Dermis blood vessel endothelial cell (primary cell): ENCODE measurements around the gene DCAF12. TPM values are rescaled to one million over a fixed set of nuclear protein-coding genes. Genes with fewer than 3 reads are reported as not detected.
"Not testable (repeated sequence)": the region's sequence is repeated elsewhere in the genome, so short reads cannot be mapped to it uniquely, and the experiment has no call there.

Source experiments
- DNase-seq: peaks from one replicate; pipeline ENCODE4 v3.0.0; 2010
- total RNA-seq: library from RNA; depleted of rRNA; stranded (reverse); fragments of >200 nt; gene quantifications from 2 replicates; pipeline ENCODE4 v1.2.3, GENCODE V29; 2014

DCAF12 gene
- total RNA-seq: 22.3 and 24.4 TPM in 2 replicates

DNA sequence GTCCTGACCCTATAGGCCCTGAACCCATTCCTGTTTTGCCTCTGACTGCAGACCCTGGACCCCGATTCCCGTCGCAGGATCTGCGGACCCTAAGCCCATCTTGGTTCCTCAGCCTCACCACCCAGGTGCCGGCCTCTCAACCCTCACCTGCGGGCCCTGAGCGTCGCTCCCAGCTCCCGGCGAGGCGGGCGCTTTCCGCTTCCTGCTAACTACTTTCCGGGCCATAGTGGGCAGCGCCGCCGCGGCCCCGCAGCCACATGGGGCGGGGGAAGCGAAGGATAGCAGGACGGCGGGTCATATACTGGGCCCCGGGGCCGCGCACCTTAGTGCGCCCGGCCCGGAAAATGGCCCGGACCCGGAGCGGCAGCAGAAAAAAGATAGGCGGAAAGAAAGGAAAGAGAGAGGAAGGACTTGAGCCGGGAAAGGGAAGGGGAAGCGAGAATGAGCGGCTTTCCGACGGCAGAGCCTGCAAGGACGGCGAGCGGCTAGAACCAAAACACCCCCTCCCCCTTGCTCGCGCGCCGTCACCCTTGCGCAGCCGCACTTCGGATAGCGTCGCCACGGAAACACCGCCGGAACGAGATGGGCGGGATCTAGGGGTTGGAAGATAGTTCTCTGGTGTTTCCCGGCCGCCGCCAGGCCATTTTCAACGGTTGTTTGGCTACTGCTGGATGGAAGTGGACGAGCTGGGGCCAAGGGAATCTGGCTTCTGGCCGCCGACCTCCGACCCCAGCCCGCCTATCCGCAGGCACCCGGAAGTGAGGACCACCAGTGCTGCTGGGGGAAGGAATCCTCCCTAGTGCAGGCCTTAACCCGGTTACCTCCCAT is at the start of gene DCAF12:
Gene DCAF12 (minus strand): TSS at position 492 of the 828 bp plus-strand sequence. CDS start 267 bp downstream, at position 225.
- DNase-seq: peak; percentile 96

DNA sequence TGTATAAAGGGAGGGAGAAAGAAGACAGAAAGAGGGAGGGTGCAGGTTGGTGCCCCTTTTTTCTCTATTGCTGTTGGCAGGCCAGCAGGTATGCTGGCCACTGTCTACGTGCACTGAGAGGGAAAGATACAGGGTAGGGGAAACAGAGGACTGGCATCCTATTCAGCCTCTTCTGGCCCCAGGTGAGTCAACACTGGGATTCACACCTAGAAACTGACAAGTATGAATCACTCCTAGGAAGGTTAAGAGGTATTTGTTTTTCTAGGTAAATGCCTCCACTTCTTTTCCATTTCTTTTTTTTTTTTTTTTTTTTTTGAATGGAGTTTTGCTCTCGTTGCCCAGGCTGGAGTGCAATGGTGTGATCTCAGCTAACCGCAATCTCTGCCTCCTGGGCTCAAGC is 49.6 kb upstream of the DCAF12 start:
- no peak for DNase-seq

DNA sequence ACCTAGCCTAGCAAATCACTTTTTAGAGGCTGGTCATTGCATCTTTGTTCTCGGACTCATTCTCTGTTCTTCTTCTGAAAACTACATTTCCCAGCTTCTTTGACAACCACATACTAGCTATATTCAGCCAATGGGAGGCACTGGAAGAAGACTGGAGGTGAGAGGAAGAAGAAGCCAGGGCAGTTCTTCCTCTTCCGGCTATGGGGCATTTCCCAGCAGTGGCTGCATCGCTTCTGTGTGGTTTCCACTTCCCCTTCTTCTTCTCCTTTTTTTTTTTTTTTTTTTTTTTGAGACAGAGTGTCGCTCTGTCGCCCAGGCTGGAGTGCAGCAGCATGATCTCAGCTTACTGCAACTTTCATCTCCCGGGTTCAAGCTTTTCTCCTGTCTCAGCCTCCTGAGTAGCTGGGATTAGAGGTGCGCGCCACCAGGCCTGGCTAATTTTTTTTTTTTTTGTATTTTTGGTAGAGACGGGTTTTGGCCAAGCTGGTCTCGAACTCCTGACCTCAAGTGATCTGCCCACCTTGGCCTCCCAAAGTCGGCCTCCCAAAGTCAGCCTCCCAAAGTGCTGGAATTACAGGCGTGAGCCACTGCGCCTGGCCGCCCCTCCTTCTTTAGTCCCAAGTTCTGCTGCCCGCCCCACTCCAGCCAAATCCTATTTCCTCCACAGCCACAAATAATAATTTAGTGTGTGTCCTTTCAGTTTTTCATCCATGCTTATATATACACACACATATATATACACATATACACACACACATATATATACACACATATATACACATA is 45.4 kb upstream of the DCAF12 start:
- DNase-seq: no peak

DNA sequence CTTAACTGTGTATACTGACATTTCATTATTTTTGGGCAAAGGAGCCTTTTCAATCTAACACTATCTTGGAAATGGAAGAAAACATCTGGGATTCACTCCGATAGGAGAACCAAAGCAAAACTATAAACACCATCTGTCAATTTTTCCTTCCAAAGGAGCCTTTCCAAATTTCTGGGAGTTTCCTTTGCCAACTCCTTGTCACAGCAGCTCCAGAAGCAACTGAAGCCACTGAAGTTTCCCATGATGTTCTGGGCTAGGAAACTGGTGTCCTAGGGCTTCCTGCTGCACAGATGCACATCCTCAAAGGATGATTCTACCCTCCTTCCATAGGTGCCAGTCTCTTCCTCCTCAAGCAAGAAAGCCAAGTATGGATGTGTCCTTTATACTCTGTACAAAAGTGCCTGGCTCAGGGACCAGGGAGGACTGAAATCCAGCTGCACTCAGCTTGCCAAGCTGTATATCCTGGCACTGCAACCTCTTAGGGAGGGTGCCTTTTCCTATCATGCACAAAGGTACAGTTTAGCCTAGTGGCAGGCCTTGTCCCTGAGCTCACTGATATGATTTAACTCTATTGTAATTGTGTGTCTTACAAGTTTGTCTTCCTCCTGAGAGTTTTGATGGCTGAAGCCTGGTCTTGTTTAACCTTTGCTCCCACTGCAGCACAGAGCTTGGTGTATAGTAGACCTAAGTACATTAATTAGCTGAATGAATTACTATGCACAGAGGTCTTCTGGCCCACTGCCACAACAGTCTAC is 43.9 kb upstream of the DCAF12 start:
- no peak for DNase-seq

DNA sequence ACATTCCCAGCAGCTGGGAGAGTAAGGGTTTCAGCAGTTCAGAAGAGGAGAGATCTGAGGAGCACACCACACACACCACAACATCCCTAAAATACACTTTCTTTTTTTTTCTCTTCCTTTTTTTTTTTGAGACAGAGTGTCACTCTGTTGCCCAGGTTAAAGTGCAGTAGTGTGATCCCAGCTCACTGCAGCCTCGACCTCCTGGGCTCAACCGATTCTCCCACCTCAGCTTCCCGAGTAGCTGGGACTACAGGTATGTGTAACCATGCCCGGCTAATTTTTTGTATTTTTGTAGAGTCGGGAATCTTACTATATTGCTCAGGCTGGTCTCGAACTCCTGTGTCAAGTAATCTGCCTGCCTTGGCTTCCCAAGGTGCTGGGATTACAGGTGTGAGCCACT is 42.6 kb upstream of the DCAF12 start:
- DNase-seq: no peak

DNA sequence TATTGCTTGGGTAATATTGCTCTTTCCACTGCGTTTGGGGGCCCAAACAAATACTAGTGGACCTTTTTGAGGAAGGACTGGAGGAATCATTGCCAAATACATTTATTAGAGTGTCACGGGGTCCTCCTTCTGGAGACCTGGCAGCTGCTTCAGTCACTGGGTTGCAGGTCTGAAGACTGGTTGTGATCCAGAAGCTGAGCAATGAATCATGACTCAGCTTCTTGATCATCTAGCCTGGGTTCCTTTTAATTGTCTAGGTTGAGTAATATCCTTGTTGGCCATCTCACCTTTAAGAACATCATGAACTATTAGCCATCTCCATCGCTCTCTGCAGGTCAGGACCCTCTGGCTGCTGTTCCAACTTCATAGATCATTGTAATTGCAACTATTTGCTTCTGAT is 36.9 kb upstream of the DCAF12 start:
- peak; percentile 26 for DNase-seq

DNA sequence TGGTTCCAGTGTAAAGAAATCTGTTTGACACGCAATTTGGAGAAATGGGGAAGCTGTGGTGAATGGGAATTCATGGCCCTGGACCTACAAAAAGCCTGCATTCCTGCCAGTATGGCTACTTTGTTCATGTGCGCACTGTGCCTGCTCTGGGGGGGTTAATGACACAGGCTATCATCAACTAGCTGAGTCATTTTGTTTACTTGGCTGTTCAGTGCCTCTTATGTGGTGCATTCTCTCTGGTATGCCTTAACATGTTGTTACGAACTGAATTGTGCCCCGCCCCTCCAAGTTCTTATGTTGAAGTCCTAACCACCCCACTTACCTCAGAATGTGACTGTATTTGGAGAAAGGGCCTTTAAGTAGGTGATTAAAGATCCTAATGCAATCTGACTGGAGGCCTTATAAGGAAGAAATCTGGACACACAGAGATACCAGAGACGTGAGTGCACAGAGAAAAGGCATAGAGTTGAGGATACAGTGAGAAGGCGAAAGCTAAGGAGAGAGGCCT is 31.9 kb upstream of the DCAF12 start:
- DNase-seq: no peak

DNA sequence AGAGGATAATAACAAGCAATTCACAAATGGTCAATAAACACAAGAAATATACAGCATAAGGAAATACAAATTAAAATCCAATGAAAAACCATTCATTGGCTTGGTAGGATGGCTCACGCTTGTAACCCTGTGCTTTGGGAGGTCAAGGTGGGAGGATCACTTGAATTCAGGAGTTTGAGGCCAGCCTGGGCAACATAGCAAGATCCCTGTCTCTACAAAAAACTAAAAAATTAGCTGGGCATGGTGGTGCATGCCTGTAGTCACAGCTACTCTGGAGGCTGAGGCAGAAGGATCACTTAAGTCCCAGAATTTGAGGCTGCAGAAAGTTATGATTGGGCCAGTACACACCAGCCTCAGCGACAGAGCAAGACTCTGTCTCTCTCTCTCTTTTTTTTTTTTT is 31.4 kb upstream of the DCAF12 start:
- DNase-seq: no peak

DNA sequence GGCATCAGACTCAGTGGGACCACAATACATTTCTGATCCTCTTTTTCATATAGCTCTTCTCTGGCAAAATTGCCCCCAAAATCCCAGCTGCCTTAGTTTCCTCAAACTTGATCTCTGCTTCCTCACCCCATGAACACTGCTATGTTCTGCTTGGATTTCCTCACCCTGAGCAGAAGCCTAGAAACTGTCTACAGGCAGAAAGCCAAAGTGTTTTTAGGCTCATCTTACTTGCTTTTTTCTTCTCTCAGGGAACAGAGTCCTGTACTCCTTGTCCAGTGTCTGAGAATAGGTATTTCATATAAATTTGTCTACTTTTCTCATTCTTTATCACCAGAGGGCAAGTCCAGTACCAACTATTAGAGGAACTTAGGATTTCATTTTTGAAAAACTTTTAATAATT is 30.8 kb upstream of the DCAF12 start:
- no peak for DNase-seq

DNA sequence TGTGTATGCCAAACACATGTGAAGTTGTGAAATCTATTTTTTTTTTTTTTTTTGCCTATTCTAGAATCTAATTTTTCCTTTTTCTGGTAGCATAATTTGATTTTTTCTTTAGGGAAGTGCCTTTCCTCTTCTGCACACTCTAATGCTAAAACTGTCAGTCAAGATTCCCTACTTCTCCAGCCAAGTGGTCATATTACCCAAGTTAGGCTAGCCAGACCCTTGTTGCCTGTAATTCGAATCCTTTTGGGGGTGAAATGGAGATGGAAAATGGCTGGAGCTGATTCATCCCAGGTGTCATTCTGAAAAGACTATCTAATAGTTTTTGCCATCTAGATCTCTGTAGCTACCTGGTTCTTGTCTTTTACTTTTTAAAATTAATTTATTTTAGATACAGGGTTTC is 27.6 kb upstream of the DCAF12 start:
- no peak for DNase-seq

DNA sequence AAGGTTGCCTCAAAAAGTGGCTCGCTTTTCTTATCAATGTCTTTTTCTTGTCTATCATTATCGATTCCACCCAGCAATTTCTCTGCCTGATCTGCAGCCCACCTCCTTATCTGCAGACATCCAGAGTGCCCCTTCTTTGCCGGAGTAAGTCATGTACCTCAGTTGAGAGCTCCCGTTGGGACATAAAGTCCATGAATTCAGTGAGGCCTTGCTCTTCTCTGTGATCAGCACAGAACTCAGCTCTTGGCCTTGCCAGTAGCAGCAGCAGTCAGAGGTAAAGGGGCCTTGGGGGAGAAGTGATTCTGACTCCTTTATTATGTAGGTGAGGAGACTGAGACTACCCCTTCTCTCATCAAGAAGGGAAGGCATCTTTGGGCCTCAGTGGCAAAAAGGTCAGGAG is 24.9 kb upstream of the DCAF12 start:
- no peak for DNase-seq

DNA sequence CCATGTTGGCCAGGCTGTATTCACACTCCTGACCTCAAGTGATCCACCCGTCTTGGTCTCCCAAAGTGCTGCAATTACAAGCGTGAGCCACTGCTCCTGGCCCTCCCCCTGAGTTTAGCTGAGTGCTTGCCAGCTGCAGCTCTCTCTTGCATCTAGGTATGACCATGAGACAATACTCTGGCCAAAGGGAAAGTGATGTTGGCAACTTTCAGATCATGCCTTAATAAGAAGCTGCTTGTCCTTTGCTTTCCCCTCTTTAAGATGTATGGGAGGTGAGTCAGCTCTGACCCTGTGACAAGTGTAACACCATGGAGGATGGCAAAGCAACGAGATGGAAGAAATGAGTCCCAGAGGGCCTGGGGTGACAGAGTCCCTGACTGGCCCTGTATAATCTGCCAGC is 18.7 kb upstream of the DCAF12 start:
- DNase-seq: no peak

DNA sequence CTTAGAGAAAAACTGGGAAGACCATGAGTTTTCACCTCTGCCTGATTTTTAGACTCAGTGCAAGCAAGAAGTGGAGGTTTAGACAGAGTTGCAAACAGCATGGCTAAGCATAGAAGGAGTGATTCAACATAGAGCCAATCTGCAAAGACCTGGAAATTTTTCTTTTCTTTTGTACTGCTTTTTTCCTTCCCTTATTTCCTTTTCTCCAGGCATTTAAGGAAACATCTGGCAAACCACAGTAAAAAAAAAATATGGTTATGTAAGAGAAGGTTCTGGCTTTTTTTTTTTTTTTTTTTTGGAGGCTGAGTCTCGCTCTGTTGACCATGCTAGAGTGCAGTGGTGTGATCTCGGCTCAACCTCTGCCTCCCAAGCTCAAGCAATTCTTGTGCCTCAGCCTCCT is 16.6 kb upstream of the DCAF12 start:
- DNase-seq: no peak

DNA sequence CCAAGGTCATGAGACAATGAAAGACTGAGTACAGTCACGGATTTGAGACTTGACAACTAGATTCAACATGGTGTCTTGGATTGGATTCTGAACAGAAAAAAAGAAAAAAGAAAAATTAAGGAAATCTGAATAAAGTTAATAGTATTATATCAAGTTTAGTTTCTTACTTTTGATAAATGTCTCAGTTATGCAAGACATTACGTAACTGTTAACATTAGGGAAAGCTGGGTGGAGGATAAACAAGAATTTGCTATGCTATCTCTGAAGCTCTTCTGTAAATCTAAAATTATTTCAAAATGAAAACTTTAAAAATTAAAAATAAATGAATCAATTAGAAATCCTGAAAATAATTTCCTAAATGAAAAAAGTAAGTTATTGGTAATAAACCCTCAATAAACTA is 14.4 kb upstream of the DCAF12 start:
- DNase-seq: no peak

DNA sequence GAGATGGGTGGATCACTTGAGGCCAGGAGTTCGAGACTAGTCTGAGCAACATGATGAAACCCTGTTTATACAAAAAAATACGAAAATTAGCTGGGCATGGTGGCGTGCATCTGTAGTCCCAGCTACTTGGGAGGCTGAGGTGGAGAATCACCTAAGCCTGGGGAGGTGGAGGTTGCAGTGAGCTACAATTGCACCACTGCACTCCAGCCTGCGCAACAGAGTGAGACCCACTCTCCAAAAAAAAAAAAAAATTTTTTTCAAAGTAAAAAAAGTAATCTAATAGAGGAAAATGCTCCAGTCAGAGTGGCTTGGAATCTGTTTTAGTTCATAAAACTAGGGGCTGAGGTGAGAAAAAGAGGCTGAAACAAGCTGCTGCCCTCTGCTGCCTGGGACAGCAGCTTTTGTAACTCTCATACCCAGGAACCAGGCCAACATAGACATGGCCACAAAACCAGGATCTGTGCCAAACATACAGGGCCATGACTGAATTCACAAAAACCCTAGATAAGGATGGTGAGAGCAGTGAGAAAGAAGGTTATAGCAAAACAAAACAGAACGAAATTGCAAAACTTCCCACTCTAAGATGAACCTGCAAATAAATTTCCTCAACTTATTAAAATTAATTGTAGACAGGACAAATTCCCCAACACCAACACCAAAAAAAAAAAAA is 13.1 kb upstream of the DCAF12 start:
- DNase-seq: peak; percentile 74

DNA sequence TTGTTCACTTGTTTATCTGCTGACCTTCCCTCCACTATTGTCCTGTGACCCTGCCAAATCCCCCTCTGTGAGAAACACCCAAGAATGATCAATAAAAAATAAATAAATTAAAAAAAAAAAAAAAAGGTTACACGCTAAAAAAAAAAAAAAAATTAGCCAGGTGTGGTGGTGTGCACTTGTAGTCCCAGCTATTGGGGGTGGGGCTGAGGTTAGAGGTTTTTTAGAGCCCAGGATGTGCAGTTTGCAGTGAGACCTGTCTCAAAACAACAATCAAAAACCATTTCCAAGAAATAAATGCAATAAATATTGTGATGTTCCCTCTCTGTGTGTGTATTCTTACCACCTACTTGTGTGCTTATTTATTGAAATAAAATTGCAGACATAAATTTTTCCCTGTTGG is 12.1 kb upstream of the DCAF12 start:
- DNase-seq: not testable (repeated sequence)

DNA sequence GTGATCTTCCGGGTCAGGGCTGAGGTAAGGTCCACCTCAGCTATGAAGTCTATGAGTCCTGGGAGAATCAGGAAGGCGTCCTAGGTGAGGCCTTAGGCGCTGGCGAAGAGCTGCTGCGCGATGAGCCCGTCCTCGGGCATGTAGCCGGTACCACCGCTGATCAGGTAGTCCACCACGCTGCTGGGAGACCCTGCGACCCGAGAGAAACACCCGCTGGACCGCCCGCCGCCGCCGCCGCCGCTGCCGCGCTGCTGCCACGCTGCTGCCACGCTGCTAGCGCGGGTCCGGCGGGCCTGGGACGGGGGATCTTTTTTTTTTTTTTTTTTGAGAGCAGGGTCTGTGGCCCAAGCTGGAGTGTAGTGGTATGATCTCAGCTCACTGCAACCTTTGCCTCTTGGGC is 8.0 kb upstream of the DCAF12 start:
- DNase-seq: no peak

DNA sequence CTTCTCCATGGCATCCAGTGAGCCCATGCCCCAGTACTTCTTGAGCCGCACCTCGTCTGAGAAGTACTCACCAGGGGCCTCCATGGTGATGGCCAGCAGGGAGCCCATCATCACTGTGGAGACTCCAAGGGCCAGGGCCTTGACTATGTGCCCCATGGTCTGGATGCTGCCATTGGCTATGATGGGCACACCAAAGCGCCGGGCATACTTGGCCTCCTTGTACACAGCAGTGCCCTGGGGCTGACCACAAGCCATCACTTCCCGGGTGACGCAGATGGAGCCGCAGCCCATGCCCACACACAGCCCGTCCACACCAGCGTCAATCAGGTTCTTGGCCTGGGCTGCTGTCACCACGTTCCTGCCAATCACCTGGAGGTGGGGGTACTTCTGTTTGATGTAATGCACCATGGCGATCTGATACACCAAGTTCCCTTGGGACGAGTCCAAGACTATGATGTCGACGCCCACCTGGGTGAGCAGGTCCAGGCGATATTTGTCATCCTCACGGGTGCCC is 7.0 kb upstream of the DCAF12 start:
- no peak for DNase-seq

DNA sequence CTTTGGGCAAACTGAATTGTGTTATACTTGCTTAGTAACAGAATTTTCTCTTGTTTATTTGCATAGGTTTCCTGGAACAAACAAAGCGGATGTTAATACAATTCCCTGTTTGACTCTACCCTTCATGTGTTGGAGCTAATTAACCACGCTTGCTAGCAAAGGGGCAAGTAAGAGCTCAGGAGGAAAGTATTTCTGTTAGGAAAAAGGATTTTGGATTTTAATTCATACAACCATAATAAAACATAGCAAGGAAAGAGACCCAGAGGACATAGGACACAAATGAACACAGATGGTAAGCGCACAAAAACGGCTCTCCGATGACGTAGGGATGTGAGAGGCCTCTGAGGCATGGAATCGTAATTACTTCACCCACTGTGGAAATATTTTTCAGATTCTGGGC is 5.1 kb upstream of the DCAF12 start:
- no peak for DNase-seq

DNA sequence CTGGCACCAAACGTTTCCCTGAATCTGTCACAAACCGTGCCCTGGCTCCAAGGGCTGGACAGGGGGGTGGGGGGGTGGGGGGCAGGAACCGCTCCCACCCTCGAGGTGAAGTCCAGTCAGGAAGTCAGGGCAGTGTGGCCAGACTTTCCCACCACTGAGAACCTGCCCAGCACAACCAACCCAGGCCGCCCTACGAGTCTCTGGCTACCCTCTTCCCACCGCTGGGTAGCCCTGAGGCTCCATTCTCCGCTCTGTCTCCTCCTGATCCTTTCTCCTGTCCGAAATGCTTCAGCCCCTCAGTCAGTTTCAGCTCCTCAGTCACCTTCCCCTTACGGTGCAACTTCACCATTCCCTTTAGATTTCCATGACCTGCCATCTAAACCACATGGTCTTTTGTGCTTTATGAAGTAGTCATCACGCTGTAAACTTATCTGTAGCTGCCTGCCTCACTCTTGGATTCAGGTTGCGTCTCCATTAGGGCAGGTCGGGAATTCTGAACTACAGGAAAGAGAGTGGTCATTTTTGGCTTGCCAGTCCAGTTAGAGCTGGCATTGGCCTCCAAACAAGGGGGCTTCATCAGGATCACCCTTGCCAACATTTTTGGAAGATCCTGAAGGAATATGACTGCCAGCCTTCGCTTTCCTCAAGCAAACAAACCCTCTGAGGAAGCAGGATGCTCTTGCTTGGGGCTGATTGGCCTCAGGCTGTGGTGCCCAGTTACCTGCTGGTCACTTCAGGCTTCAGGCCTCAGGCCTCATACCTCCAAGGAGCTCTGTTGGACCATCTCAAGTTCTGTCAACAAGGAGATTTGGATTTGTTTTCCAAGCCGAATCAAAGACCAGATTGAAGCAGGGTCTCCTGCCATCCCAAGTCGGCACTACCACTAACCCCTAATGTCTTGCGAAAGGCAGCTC is 794 bp upstream of the DCAF12 start:
- DNase-seq: peak; percentile 6

DNA sequence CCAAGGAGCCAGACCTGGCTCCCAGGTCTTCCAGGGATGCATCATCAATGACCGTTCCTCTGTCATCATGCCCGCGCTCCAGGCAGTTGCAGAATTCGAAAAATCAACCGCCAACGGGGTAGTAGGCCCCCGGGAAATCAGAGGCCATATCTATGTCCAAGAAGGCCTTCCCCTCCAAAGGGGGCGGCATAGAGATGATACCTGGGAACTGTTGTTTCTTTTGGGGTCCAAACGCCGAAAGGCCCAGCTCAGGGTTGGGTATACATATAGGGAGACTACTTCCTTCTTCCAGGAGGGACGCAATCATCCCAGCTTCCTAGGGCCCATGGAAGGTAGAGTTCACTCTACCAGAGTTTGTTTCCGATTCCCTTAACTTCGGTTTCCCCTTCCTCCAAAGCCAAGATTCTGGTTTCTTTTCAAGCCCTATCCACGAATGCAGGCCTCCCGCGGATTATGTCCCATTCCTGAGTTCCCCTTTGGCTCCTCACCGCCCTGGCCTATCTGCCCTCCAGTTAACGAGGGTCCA is 754 bp downstream of the DCAF12 start:
- peak; percentile 25 for DNase-seq
